Endothelial cell (in vitro differentiated cells): ENCODE results near the gene TRIM67. TPM values are rescaled to one million over a fixed set of nuclear protein-coding genes. Genes with fewer than 3 reads are reported as not detected.
A peak's percentile ranks its signal among the peaks of the same experiment; 100 is the strongest.

Experiments
- DNase-seq: peaks from one replicate; pipeline ENCODE4 v3.0.0; 2021; ENCODE audit warnings: low spot score
- H3K27ac Mint-ChIP-seq: one replicate; pipeline ENCODE4 v1.8.0; 2021; ENCODE audit warnings: mixed read lengths, inconsistent platforms; ENCODE audit not compliant: unreplicated experiment
- H3K27me3 Mint-ChIP-seq: one replicate; pipeline ENCODE4 v1.8.0; 2021; ENCODE audit warnings: mild to moderate bottlenecking, moderate library complexity, mixed read lengths, inconsistent platforms; ENCODE audit not compliant: unreplicated experiment
- H3K36me3 Mint-ChIP-seq: one replicate; pipeline ENCODE4 v1.8.0; 2021; ENCODE audit warnings: mild to moderate bottlenecking, low read depth, mixed read lengths, inconsistent platforms; ENCODE audit not compliant: unreplicated experiment
- H3K4me1 Mint-ChIP-seq: one replicate; pipeline ENCODE4 v1.8.0; 2021; ENCODE audit warnings: mild to moderate bottlenecking, mixed read lengths, inconsistent platforms; ENCODE audit not compliant: unreplicated experiment
- H3K4me3 Mint-ChIP-seq: one replicate; pipeline ENCODE4 v1.8.0; 2021; ENCODE audit warnings: mild to moderate bottlenecking, mixed read lengths, inconsistent platforms; ENCODE audit not compliant: unreplicated experiment
- H3K9me3 Mint-ChIP-seq: one replicate; pipeline ENCODE4 v1.8.0; 2021; ENCODE audit warnings: mixed read lengths, inconsistent platforms; ENCODE audit not compliant: unreplicated experiment
- CTCF ChIP-seq: fragments of 200-600 bp; sonication (generic); IDR thresholded peaks from one replicate; pipeline ENCODE4 v1.5.0; 2021; ENCODE audit warnings: antibody characterized with exemption; ENCODE audit not compliant: unreplicated experiment
- total RNA-seq: library from RNA; stranded (reverse); fragmentation: NEBNext Ultra II Directional; extraction: Animal tissue kit (Norgen Biotek cat#: 25700); gene quantifications from one replicate; pipeline ENCODE4 v1.2.1, GENCODE V29; 2021; ENCODE audit not compliant: unreplicated experiment

Gene TRIM67
- total RNA-seq, 1 donor from 2014 or later, result 0.26 TPM

DNA sequence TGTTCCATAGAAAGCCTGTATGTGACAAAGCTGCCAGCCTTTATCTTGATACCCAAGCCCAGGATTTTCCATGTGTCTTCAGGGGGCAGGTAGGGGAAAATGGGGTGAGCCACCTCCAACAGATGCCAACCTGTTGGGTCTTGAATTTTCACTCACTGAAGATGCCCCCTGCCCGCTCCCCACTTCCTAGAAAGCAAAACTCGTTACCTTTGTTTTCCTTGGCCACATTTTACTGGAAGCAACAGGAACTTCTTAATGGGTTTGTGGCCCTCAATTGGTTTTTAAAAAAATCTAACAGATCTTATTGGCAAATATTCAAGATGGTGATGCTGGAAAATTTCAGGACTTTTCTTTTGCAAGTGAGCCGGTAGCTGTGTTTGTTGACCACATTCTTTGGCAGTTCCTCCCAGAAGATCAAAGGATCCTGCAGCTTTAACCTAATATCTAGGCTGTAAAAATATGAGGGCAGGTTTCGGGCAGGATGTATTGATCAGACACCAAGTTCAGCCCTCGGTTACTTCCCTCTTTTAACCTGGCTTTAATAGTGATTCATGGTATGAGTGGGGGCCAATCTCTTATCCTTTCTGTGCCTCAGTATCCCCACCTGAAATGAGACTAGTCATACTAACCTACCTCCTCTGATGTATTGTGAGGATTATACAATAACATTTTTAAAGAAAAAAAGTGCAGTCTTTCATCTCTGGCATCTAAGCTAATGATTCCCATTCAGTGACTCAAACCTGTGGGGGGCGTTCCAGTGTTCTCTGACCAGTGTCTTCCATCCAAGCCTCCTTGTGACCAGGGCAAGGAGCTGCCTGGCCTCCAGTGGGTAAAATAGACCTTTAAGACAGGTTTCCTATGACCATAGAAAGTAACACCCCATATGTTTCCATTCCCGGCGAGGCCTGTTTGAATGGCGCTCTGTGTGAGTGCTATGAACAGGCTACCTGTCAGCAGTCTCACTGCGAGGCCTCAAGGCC is 57.9 kb downstream of the TRIM67 start:
- no peaks in the 10 kb centered on the region for H3K4me1 Mint-ChIP-seq
- H3K36me3 Mint-ChIP-seq, result peaks cover 4% of the 10 kb centered on the region
- H3K4me3 Mint-ChIP-seq, result no peak overlapping the region
- H3K27ac Mint-ChIP-seq, result no peak overlapping the region
- no peaks in the 10 kb centered on the region for H3K9me3 Mint-ChIP-seq
- TF ChIP-seq CTCF, result no peak
- no peak for DNase-seq
- H3K27me3 Mint-ChIP-seq, result no peaks in the 10 kb centered on the region

DNA sequence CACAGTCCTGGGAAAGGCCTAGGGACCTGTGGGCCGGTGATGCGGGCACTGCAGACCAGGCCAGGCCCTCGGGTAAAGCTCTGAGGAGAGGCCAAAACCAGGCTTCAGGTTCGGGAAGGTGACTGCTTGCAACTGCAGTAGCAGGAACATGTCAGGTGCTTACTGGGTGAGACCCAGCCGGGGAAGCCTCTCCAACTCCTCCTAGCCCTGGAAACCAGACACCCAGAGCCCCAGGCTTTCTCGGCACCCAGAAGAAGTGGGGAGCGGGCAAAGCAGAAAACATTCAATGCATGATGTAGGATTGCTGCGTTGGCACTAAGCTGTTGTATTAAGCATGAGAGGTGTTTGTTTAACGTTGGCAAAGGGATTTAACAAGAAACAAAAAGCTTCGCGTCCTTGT is 58.9 kb downstream of the TRIM67 start:
- Mint-ChIP-seq H3K9me3 (no peaks in the 10 kb centered on the region), H3K36me3 (peaks cover 14% of the 10 kb centered on the region), H3K4me1 (no peaks in the 10 kb centered on the region), H3K27me3 (no peaks in the 10 kb centered on the region), H3K4me3 (no peak overlapping the region), H3K27ac (no peak overlapping the region)
- DNase-seq, result no peak
- TF ChIP-seq CTCF, result no peak

GRCh38 chr1:231226156-231226555 is 64.3 kb downstream of the TRIM67 start:
- H3K27me3 Mint-ChIP-seq, result no peaks in the 10 kb centered on the region
- no peaks in the 10 kb centered on the region for H3K4me1 Mint-ChIP-seq
- H3K9me3 Mint-ChIP-seq, result no peaks in the 10 kb centered on the region
- peak overlapping the region; percentile 17 for H3K4me3 Mint-ChIP-seq
- no peak overlapping the region for H3K27ac Mint-ChIP-seq
- no peak for TF ChIP-seq CTCF
- H3K36me3 Mint-ChIP-seq, result peaks cover 19% of the 10 kb centered on the region
- DNase-seq, result no peak

GRCh38 chr1:231231511-231231910 is 69.7 kb downstream of the TRIM67 start:
- Mint-ChIP-seq H3K36me3 (no peaks in the 10 kb centered on the region), H3K9me3 (no peaks in the 10 kb centered on the region), H3K4me3 (no peak overlapping the region), H3K27ac (no peak overlapping the region), H3K4me1 (peaks cover 9% of the 10 kb centered on the region), H3K27me3 (no peaks in the 10 kb centered on the region)
- no peak for DNase-seq
- no peak for TF ChIP-seq CTCF
